GM12801 (cell line): ENCODE results near the gene INPP4B.

Experiments used
- TF ChIP-seq, protein P1 (sequence below): IDR thresholded peaks from one replicate; pipeline ENCODE4 v1.5.1; 2011; ENCODE audit warnings: control low read depth; ENCODE audit not compliant: insufficient read length; ENCODE audit errors: extremely low read depth

INPP4B gene

DNA sequence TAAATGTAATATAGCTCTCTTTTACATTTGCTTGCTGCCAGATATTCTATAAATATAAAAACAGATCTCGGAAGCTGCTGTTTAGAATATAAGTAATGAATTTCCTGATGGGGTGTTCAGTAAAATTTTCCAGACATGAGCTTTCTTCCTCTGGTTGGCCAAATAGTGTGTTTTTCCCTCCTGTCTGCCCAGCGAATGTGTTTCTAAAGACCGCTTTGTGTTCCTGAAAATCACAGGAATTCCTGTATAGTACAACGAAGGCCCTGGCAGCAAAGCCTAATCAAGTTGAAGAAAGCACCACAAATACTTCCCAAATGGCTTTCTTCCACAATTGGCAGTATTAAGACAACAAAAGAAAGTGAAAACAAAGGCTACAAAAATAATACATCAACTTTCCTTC is 494.1 kb downstream of the INPP4B start:
- TF ChIP-seq, protein P1, sequence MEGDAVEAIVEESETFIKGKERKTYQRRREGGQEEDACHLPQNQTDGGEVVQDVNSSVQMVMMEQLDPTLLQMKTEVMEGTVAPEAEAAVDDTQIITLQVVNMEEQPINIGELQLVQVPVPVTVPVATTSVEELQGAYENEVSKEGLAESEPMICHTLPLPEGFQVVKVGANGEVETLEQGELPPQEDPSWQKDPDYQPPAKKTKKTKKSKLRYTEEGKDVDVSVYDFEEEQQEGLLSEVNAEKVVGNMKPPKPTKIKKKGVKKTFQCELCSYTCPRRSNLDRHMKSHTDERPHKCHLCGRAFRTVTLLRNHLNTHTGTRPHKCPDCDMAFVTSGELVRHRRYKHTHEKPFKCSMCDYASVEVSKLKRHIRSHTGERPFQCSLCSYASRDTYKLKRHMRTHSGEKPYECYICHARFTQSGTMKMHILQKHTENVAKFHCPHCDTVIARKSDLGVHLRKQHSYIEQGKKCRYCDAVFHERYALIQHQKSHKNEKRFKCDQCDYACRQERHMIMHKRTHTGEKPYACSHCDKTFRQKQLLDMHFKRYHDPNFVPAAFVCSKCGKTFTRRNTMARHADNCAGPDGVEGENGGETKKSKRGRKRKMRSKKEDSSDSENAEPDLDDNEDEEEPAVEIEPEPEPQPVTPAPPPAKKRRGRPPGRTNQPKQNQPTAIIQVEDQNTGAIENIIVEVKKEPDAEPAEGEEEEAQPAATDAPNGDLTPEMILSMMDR = no peak

DNA sequence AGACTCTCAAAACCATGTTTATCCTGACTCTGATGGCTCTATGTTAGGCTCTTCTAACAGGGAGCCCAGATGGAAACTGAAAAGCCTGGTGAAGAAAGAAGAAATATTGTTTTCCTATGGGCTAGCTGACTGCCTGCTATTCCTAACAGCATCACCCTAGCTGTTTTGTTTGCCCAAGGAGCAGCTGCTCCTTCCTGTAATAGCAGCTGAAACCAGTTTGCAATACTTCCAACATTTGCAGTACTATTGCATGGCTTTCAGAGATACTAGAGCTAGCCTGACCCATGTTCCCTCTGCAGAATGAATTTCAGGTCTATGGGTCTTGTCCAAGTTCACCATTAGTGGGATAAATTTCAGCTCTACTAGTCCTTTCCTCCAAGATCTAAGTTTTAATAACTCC is 495.2 kb downstream of the INPP4B start:
- TF ChIP-seq, protein P1 = no peak

DNA sequence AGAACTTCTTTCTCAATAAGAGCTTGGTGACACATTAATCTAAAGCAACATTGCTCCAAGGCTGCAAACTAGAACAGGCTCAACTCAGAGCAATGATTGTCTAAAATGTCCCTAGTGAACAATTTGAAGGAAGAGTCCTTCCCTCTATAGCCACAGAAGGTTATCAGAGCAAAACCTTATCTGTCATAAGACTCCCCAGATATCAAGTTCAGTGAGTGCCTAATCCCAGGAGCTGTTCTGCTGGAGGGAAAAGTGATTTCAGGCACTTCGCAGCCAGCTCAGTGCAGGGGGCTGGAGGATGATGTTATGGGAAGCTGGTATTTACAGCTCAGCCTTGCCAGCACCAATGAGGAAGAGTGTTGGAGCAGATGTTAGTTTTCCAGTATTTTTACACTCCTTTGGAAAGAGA is 497.5 kb downstream of the INPP4B start:
- TF ChIP-seq, protein P1 = no peak

DNA sequence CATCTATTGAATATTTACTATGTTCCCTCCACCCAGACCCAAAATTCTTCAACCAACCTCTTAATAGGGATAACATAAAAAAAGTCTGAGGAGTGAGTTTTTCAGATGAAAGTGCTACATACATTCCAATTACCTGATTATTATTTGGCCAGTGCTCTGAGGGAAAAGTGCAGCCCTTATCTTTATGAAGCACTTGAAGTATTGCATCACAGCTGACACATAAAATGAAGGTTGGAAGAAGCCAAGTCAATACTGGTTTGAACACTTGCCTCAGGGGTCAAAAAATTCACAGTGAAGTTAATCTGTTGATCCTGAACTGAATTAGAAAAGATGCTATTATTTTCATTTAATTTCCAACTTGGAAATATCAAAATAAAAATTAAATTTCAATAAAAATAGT is 498.9 kb downstream of the INPP4B start:
- TF ChIP-seq, protein P1 = no peak

DNA sequence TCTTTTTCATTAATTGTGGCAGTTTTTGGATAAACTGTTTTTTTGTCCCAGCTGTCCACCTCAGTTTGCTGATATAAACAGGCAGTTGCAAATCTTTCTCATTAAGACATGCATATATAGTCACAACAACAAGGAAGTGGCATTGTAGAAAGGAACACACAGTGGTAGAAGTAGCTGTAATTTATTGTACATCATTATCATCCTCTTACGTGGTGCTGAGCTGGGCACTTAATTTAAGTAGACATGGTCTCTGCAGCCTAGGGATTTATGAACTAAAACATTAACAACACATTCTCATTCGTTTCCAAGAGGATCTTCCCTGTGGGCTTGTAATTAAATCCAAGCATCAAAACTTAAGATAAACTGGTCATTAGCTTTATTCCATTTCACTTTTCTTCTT is 500.2 kb downstream of the INPP4B start:
- TF ChIP-seq, protein P1 = no peak

DNA sequence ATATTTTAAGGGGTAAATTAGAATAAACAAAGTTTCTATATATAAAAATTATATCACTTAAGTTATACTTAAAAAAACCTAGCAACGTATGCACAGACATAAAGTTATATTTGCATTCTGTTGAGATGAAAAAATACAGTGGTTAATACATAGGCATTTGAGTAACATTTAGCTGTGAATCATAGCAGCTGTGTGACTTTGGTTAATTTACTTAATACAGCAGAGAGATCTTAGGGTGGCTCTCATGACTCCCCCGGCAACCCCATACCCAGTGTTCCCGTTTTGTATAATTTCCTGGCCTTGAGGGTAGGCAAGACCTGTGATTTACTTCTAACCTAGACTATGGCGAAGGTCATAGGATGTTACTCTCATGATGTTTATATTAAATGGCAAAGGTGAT is 504.8 kb downstream of the INPP4B start:
- TF ChIP-seq, protein P1 = no peak

DNA sequence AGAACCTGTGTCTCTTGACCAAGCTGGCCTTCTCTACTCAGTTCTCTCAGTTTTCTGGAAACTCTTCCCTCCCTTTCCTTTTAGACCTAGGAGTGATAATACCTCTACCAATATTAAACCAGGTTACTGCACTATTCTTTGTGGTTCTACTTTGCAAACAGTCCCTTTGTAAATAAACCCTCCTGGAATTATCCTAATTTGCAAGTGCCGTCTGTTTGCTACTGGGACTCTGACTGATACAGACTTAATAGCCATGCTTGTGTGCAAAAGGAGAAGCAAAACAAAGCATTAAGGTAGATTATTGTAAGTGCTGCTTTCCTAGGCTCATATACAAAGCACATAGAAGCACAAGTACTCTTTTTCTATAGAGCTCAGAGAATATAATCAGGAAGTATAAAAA is 507.0 kb downstream of the INPP4B start:
- TF ChIP-seq, protein P1 = no peak
